K562 (cell line): ENCODE measurements around the gene FBXO17. TPM values are rescaled to one million over a fixed set of nuclear protein-coding genes. Genes with fewer than 3 reads are reported as not detected.

Experiments used
- BCOR ChIP-seq: fragments of 450-650 bp; IDR thresholded peaks from 2 replicates; pipeline ENCODE4 v1.6.1; 2016
- BRF1 ChIP-seq: IDR thresholded peaks from 3 replicates; pipeline ENCODE4 v1.6.1; 2011; ENCODE audit warnings: borderline replicate concordance, mild to moderate bottlenecking; ENCODE audit not compliant: insufficient read length; ENCODE audit errors: extremely low read depth
- FUS ChIP-seq: fragments of 200-400 bp; formaldehyde crosslinking; optimal IDR thresholded peaks from 2 replicates; pipeline ENCODE3; 2017; ENCODE audit warnings: low read depth, low read length
- GATAD2A ChIP-seq: fragments of 450-650 bp; IDR thresholded peaks from 2 replicates; pipeline ENCODE4 v1.6.1; 2017
- ILK ChIP-seq: fragments of 450-650 bp; IDR thresholded peaks from 2 replicates; pipeline ENCODE4 v1.6.1; 2016; ENCODE audit warnings: missing genetic modification characterization, low read depth, mild to moderate bottlenecking, missing compliant biosample characterization, moderate library complexity, borderline replicate concordance
- KLF10 ChIP-seq: fragments of 250-450 bp; sonication (Bioruptor Pico); IDR thresholded peaks from 2 replicates; pipeline ENCODE4 v1.6.1; 2021; ENCODE audit warnings: matching md5 sums
- LCOR ChIP-seq: sonication (generic); formaldehyde crosslinking; IDR thresholded peaks from 2 replicates; pipeline ENCODE4 v1.8.0; 2022; ENCODE audit warnings: mild to moderate bottlenecking, missing genetic modification reagents
- MAFK ChIP-seq: IDR thresholded peaks from 2 replicates; pipeline ENCODE4 v1.6.1; 2011; ENCODE audit warnings: low read length, improper control_type of control experiment
- PHB2 ChIP-seq: fragments of 450-650 bp; IDR thresholded peaks from 2 replicates; pipeline ENCODE4 v1.6.1; 2017; ENCODE audit warnings: low read depth
- SAFB ChIP-seq: fragments of 200-400 bp; formaldehyde crosslinking; IDR thresholded peaks from 2 replicates; pipeline ENCODE4 v1.6.1; 2017; ENCODE audit warnings: low read depth, low read length, borderline replicate concordance
- STAG1 ChIP-seq: sonication (generic); formaldehyde crosslinking; IDR thresholded peaks from 2 replicates; pipeline ENCODE4 v1.5.0; 2020; ENCODE audit warnings: missing genetic modification reagents, borderline replicate concordance
- TAF7 ChIP-seq: fragments of 450-650 bp; IDR thresholded peaks from 2 replicates; pipeline ENCODE4 v1.6.1; 2016; ENCODE audit warnings: missing genetic modification characterization, missing compliant biosample characterization
- TBL1XR1 ChIP-seq, 2 experiments: IDR thresholded peaks; 2 replicates each; pipeline ENCODE4 v1.6.1; 2012; ENCODE audit warnings: improper control_type of control experiment in 2 of 2, low read length in 2 of 2, mild to moderate bottlenecking in 1 of 2
- TCF7 ChIP-seq: sonication (generic); IDR thresholded peaks from 2 replicates; pipeline ENCODE4 v1.6.1; 2016; ENCODE audit warnings: antibody characterized with exemption, borderline replicate concordance
- XRCC3 ChIP-seq: fragments of 450-650 bp; IDR thresholded peaks from 2 replicates; pipeline ENCODE4 v1.6.1; 2017; ENCODE audit warnings: mild to moderate bottlenecking, moderate library complexity
- ZBED1 ChIP-seq: IDR thresholded peaks from 2 replicates; pipeline ENCODE4 v1.6.1; 2014
- ZNF121 ChIP-seq: sonication (generic); formaldehyde crosslinking; conservative IDR thresholded peaks from 2 replicates; pipeline ENCODE4 v1.8.0; 2022; ENCODE audit warnings: missing genetic modification reagents
- ZNF143 ChIP-seq: sonication (generic); formaldehyde crosslinking; IDR thresholded peaks from 2 replicates; pipeline ENCODE4 v1.9.0; 2022; ENCODE audit warnings: mild to moderate bottlenecking, missing genetic modification reagents
- ZNF165 ChIP-seq: fragments of 250-450 bp; sonication (Bioruptor Pico); IDR thresholded peaks from 2 replicates; pipeline ENCODE4 v1.4.0; 2020; ENCODE audit warnings: borderline replicate concordance
- ZNF76 ChIP-seq: fragments of 250-450 bp; sonication (Bioruptor Pico); IDR thresholded peaks from 2 replicates; pipeline ENCODE4 v1.4.0; 2020; ENCODE audit warnings: mild to moderate bottlenecking, moderate library complexity, borderline replicate concordance
- polyA plus RNA-seq, 8 experiments: library from polyadenylated mRNA; depleted of rRNA in 4 of 8; stranded (reverse) in 5 of 8; unstranded in 3 of 8; fragments of >200 nt; fragmentation: Nextera tagmentation in 2 of 8; fragmentation: Illumina TruSeq in 1 of 8; extraction: Ambion mirVana in 2 of 8; extraction: Trizol in 1 of 8; gene quantifications; 2 replicates each; pipeline versions ENCODE4 v1.2.1 to v1.2.3, GENCODE V29; 2011 to 2014; ENCODE audit warnings: inconsistent platforms in 1 of 8, missing spikeins in 1 of 8
- total RNA-seq, 7 experiments: library from RNA; depleted of rRNA in 6 of 7; stranded (reverse); fragments of >200 nt in 6 of 7; fragmentation: Illumina TruSeq in 2 of 7; extraction: Trizol in 2 of 7; gene quantifications; 2 replicates each; pipeline versions ENCODE4 v1.2.1 to v1.2.3, GENCODE V29; 2011 to 2021; ENCODE audit warnings: low replicate concordance in 1 of 7
- TF ChIP-seq, protein P1 (sequence below): sonication (generic); IDR thresholded peaks from 2 replicates; pipeline ENCODE4 v1.6.1; 2016
- TF ChIP-seq, protein P2 (sequence below): conservative IDR thresholded peaks from 2 replicates; pipeline ENCODE4 v1.6.1; 2011; ENCODE audit warnings: low read depth, mild to moderate bottlenecking, low read length; ENCODE audit not compliant: control insufficient read depth
- TF ChIP-seq, protein P3 (sequence below): fragments of 450-650 bp; conservative IDR thresholded peaks from 2 replicates; pipeline ENCODE4 v1.6.1; 2016; ENCODE audit warnings: missing genetic modification characterization, low read depth, mild to moderate bottlenecking, control low read depth, missing compliant biosample characterization
- TF ChIP-seq, protein P4 (sequence below): fragments of 250-450 bp; sonication (Bioruptor Pico); IDR thresholded peaks from 2 replicates; pipeline ENCODE4 v1.8.0; 2022; ENCODE audit warnings: inconsistent platforms, mild to moderate bottlenecking, moderate library complexity, borderline replicate concordance
- TF ChIP-seq, protein P5 (sequence below): sonication (generic); formaldehyde crosslinking; IDR thresholded peaks from 2 replicates; pipeline ENCODE4 v1.8.1; 2023; ENCODE audit warnings: mild to moderate bottlenecking, missing genetic modification reagents, moderate library complexity

FBXO17 gene
- total and polyA plus RNA-seq, 9 of the 15 experiments (the other 6 are each of a cell fraction or from before 2014, with no cell fraction given) = 4.1 to 27.1 (median 19.0) TPM

DNA sequence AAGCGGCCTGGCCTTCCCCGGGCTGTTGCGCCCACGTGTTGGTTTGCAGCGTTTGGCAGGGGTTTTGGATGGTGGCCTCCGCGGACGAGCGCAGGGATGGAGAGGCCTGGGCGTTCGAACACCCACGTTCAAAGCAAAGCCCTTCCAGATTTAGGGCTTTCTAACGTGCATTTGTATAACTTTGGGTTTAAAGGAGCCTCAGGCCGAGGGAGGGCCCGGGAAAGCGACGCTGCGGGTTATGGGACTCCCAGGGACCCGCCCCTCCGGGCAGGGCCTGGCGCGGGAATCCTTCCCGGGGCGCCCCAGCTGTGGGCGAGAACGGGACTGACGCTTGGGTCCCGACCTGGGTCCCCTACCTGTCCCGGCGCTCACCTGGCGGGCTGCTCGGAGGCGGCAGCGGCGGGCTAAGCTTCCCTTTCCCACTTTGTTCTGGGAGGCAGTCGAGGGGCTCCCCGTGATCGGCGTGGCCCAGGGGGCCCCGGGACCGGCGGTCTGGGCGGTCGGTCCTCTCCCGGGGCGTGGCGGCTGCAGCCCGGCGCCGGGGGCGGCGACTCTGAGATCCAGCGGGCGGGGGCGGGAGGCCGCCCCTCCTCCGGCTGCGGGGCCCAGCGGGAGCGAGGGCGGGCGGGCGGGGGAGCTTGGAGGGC, at the start of gene FBXO17 (continued):
- TF ChIP-seq BRF1 (no peak), XRCC3 (no peak), ZNF143 (CRISPR knock-in tag) (no peak), ZNF165 (CRISPR knock-in tag) (no peak), KLF10 (CRISPR knock-in tag) (no peak), SAFB (no peak), BCOR (peak; percentile 34; the same call in 1 of the 2 replicates), TAF7 (tag) (no peak), ILK (no peak), GATAD2A (no peak; the same call in 1 of the 2 replicates), ZNF121 (CRISPR knock-in tag) (no peak), MAFK (no peak), ZBED1 (no peak), ZNF76 (no peak), TBL1XR1 (IDR thresholded peaks at IDR 0.05; ENCODE audit: low read length in 2 of 2) (no peak), TCF7 (no peak), FUS (no peak), PHB2 (no peak), LCOR (peak; percentile 79; the same call in 1 of the 2 replicates), STAG1 (no peak)
- TF ChIP-seq, protein P1, sequence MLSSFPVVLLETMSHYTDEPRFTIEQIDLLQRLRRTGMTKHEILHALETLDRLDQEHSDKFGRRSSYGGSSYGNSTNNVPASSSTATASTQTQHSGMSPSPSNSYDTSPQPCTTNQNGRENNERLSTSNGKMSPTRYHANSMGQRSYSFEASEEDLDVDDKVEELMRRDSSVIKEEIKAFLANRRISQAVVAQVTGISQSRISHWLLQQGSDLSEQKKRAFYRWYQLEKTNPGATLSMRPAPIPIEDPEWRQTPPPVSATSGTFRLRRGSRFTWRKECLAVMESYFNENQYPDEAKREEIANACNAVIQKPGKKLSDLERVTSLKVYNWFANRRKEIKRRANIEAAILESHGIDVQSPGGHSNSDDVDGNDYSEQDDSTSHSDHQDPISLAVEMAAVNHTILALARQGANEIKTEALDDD = no peak
- TF ChIP-seq, protein P2, sequence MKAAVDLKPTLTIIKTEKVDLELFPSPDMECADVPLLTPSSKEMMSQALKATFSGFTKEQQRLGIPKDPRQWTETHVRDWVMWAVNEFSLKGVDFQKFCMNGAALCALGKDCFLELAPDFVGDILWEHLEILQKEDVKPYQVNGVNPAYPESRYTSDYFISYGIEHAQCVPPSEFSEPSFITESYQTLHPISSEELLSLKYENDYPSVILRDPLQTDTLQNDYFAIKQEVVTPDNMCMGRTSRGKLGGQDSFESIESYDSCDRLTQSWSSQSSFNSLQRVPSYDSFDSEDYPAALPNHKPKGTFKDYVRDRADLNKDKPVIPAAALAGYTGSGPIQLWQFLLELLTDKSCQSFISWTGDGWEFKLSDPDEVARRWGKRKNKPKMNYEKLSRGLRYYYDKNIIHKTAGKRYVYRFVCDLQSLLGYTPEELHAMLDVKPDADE = peak; percentile 19; the same call in 1 of the 2 replicates
- TF ChIP-seq, protein P3, sequence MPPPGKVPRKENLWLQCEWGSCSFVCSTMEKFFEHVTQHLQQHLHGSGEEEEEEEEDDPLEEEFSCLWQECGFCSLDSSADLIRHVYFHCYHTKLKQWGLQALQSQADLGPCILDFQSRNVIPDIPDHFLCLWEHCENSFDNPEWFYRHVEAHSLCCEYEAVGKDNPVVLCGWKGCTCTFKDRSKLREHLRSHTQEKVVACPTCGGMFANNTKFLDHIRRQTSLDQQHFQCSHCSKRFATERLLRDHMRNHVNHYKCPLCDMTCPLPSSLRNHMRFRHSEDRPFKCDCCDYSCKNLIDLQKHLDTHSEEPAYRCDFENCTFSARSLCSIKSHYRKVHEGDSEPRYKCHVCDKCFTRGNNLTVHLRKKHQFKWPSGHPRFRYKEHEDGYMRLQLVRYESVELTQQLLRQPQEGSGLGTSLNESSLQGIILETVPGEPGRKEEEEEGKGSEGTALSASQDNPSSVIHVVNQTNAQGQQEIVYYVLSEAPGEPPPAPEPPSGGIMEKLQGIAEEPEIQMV (tag) = no peak
- TF ChIP-seq, protein P4, sequence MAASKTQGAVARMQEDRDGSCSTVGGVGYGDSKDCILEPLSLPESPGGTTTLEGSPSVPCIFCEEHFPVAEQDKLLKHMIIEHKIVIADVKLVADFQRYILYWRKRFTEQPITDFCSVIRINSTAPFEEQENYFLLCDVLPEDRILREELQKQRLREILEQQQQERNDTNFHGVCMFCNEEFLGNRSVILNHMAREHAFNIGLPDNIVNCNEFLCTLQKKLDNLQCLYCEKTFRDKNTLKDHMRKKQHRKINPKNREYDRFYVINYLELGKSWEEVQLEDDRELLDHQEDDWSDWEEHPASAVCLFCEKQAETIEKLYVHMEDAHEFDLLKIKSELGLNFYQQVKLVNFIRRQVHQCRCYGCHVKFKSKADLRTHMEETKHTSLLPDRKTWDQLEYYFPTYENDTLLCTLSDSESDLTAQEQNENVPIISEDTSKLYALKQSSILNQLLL = no peak
- TF ChIP-seq, protein P5, sequence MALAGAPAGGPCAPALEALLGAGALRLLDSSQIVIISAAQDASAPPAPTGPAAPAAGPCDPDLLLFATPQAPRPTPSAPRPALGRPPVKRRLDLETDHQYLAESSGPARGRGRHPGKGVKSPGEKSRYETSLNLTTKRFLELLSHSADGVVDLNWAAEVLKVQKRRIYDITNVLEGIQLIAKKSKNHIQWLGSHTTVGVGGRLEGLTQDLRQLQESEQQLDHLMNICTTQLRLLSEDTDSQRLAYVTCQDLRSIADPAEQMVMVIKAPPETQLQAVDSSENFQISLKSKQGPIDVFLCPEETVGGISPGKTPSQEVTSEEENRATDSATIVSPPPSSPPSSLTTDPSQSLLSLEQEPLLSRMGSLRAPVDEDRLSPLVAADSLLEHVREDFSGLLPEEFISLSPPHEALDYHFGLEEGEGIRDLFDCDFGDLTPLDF (CRISPR knock-in tag) = no peak
